Neural progenitor cell (in vitro differentiated cells): ENCODE data around the gene APLN.

Source experiments
- EZH2 ChIP-seq: fragments of 200-600 bp; sonication (generic); IDR thresholded peaks from 2 replicates; pipeline ENCODE4 v1.6.1; 2017; ENCODE audit warnings: antibody characterized with exemption, mild to moderate bottlenecking, moderate library complexity
- TF ChIP-seq, protein P1 (sequence below): fragments of 200-600 bp; sonication (generic); IDR thresholded peaks from 2 replicates; pipeline ENCODE4 v1.5.1; 2017; ENCODE audit warnings: antibody characterized with exemption, mild to moderate bottlenecking

GRCh38 chrX:129689796-129690195 lies 35.0 kb upstream of the APLN start:
- TF ChIP-seq EZH2, result no peak
- TF ChIP-seq, protein P1, sequence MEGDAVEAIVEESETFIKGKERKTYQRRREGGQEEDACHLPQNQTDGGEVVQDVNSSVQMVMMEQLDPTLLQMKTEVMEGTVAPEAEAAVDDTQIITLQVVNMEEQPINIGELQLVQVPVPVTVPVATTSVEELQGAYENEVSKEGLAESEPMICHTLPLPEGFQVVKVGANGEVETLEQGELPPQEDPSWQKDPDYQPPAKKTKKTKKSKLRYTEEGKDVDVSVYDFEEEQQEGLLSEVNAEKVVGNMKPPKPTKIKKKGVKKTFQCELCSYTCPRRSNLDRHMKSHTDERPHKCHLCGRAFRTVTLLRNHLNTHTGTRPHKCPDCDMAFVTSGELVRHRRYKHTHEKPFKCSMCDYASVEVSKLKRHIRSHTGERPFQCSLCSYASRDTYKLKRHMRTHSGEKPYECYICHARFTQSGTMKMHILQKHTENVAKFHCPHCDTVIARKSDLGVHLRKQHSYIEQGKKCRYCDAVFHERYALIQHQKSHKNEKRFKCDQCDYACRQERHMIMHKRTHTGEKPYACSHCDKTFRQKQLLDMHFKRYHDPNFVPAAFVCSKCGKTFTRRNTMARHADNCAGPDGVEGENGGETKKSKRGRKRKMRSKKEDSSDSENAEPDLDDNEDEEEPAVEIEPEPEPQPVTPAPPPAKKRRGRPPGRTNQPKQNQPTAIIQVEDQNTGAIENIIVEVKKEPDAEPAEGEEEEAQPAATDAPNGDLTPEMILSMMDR, result no peak
